Activated naive CD8-positive, alpha-beta T cell (primary cell): ENCODE results near the gene PCK2.

Source experiments
- H3K27ac Mint-ChIP-seq: one replicate; pipeline ENCODE4 v1.8.0; 2021; ENCODE audit warnings: mixed read lengths
- H3K27me3 Mint-ChIP-seq: one replicate; pipeline ENCODE4 v1.8.0; 2021; ENCODE audit warnings: mixed read lengths
- H3K36me3 Mint-ChIP-seq: one replicate; pipeline ENCODE4 v1.8.0; 2021; ENCODE audit warnings: mixed read lengths
- H3K4me1 Mint-ChIP-seq: one replicate; pipeline ENCODE4 v1.8.0; 2021; ENCODE audit warnings: low read depth, mixed read lengths
- H3K4me3 Mint-ChIP-seq: one replicate; pipeline ENCODE4 v1.8.0; 2021; ENCODE audit warnings: mild to moderate bottlenecking, mixed read lengths
- H3K9me3 Mint-ChIP-seq: one replicate; pipeline ENCODE4 v1.8.0; 2021; ENCODE audit warnings: low read depth, mixed read lengths

Gene PCK2

DNA sequence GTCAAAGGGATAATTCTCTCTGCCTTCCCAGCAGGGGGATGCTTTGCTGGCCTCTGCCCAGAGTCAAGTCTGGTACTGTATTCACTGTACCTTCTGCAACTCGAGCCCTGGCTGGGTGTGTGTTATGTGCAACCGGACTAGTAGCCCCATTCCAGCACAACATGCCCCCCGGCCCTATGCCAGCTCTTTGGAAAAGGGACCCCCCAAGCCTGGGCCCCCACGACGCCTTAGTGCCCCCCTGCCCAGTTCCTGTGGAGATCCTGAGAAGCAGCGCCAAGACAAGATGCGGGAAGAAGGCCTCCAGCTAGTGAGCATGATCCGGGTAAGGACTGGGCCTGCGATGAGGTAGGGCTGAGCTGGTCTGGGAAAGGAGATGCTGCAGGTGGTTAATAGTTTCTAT is 56.5 kb downstream of the PCK2 start:
- Mint-ChIP-seq H3K4me1 (peaks cover 28% of the 10 kb centered on the region), H3K4me3 (no peak overlapping the region), H3K27ac (no peak overlapping the region), H3K27me3 (no peaks in the 10 kb centered on the region), H3K9me3 (no peaks in the 10 kb centered on the region), H3K36me3 (peaks cover 9% of the 10 kb centered on the region)

DNA sequence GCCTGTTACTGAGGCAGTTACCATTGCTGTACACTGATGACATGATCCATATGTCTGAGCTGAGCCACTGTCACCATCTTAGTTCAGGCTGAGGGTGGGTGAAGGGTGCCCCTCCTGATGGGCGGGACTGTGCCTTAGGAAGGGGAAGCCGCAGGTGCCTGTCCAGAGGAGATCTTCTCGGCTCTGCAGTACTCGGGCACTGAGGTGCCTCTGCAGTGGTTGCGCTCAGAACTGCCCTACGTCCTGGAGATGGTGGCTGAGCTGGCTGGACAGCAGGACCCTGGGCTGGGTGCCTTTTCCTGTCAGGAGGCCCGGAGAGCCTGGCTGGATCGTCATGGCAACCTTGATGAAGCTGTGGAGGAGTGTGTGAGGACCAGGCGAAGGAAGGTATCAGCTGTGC is 56.9 kb downstream of the PCK2 start:
- Mint-ChIP-seq H3K27ac (peak overlapping the region; percentile 6), H3K36me3 (peaks cover 7% of the 10 kb centered on the region), H3K4me1 (peaks cover 24% of the 10 kb centered on the region), H3K27me3 (no peaks in the 10 kb centered on the region), H3K9me3 (no peaks in the 10 kb centered on the region), H3K4me3 (no peak overlapping the region)

DNA sequence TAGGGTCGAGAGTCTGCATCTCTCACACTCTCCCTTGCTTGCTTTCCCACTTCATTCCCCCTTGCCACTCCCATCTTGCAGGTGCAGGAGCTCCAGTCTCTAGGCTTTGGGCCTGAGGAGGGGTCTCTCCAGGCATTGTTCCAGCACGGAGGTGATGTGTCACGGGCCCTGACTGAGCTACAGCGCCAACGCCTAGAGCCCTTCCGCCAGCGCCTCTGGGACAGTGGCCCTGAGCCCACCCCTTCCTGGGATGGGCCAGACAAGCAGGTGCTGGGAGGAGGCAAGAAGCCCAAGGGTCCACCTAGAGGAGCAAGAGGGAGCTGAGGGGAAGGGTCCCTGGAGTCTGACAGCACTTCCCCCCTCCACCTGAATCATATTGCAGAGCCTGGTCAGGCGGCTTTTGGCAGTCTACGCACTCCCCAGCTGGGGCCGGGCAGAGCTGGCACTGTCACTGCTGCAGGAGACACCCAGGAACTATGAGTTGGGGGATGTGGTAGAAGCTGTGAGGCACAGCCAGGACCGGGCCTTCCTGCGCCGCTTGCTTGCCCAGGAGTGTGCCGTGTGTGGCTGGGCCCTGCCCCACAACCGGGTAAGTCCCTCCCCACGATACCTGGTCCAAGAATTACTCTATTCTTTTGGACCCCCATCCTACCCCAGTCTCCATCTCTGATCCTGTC is 57.4 kb downstream of the PCK2 start:
- H3K36me3 Mint-ChIP-seq: peaks cover 7% of the 10 kb centered on the region
- H3K4me1 Mint-ChIP-seq: peaks cover 24% of the 10 kb centered on the region
- H3K9me3 Mint-ChIP-seq: no peaks in the 10 kb centered on the region
- H3K27ac Mint-ChIP-seq: peak overlapping the region; percentile 34
- H3K4me3 Mint-ChIP-seq: no peak overlapping the region
- H3K27me3 Mint-ChIP-seq: no peaks in the 10 kb centered on the region
